HFF-Myc (cell line): ENCODE results near the gene WSCD2.

Experiments
- DNase-seq: peaks from one replicate; pipeline ENCODE4 v3.0.0-alpha.2; 2011; ENCODE audit warnings: low read depth; ENCODE audit errors: extremely low read depth
- H3K4me3 ChIP-seq: replicated peaks from 2 replicates; pipeline ENCODE4 v1.5.1; 2011; ENCODE audit warnings: low read depth, mild to moderate bottlenecking, control low read depth, low read length
- CTCF ChIP-seq: IDR thresholded peaks from 2 replicates; pipeline ENCODE4 v1.5.1; 2012; ENCODE audit warnings: mild to moderate bottlenecking, low read depth, low read length, control low read depth; ENCODE audit errors: missing control alignments

Gene WSCD2

DNA sequence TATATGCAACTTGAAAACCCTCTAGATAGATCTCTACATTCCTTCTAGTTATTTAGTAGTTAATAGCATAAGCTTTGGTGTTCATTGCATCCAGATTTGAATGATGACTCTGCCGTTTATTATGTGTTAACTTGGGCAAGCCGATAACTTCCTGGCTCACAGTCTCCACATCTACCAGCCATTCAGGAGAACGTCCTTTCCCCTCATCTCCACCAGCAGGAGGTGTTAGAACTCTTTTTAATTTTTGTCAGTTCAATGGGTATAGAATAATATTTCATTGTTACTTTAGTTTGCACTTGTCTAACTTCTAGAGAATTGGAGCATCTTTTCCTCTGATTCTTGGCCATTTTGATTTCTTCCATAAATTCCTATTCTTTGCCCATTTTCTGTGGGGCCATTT lies 30.0 kb upstream of the WSCD2 start:
- no peak for TF ChIP-seq CTCF
- no peak for DNase-seq
- H3K4me3 ChIP-seq: no peak overlapping the region

GRCh38 chr12:108099778-108100489 lies 29.2 kb upstream of the WSCD2 start:
- no peak for DNase-seq
- TF ChIP-seq CTCF: no peak
- H3K4me3 ChIP-seq: no peak overlapping the region

GRCh38 chr12:108101605-108102175 lies 27.4 kb upstream of the WSCD2 start:
- no peak for DNase-seq
- TF ChIP-seq CTCF: no peak
- no peak overlapping the region for H3K4me3 ChIP-seq

- no peak for TF ChIP-seq CTCF
- no peak for DNase-seq
- no peak overlapping the region for H3K4me3 ChIP-seq
Observed at GRCh38 chr12:108102363-108102762, 26.7 kb upstream of the WSCD2 start.

DNA sequence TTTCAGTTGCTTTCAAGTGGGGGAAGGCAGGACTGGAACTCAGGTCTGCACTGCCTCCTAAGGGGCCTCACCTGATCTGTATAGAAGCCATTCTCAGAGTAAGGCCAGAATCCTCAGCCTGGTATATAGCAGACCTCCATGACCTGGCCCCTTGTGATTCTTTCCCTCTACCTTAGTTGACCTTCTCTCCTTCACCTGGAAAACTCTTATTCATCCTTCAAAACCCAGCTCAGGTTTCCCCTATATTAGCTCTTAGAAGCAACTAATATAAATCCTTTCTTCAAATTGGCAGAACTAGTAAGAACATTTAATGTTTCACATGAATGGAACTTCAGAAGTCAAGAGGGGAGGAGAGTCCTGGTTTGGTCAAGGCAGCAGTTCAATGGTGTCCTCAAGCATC lies 26.0 kb upstream of the WSCD2 start:
- H3K4me3 ChIP-seq: no peak overlapping the region
- no peak for TF ChIP-seq CTCF
- DNase-seq: no peak

DNA sequence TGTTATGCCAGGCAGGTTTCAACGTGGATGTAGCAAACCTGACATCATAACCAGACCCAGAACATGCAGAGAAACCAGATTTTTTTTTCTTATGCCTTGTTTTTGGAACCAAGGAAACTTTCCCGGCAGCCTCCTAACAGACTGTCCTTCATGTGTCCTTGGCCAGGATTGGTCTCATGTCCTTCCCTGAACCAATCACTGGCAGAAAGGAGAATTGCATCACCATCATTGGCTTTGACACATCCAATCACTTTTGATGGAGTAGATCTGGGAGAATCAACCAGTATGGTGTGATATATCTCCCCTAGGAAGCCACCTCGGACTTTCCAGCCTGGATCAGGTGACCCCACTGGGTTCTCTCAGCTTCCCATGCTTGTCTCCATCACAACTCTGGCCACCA lies 25.6 kb upstream of the WSCD2 start:
- no peak for TF ChIP-seq CTCF
- no peak for DNase-seq
- no peak overlapping the region for H3K4me3 ChIP-seq
